Measurements from ENCODE around the gene PRDM1.
A peak's percentile ranks its signal among the peaks of the same experiment; 100 is the strongest.
"Not testable (repeated sequence)": the region's sequence is repeated elsewhere in the genome, so short reads cannot be mapped to it uniquely, and the experiment has no call there.

PRDM1 gene

GRCh38 chr6:106142876-106143431 lies 56.8 kb downstream of the PRDM1 start:
- DNase-seq, result no peak

- no peak for DNase-seq
These were observed 57.5 kb downstream of the PRDM1 start for GRCh38 chr6:106143665-106144064.

- no peak for DNase-seq
These were observed 59.0 kb downstream of the PRDM1 start for GRCh38 chr6:106145144-106145543.

- DNase-seq, result no peak
These were observed 59.6 kb downstream of the PRDM1 start for GRCh38 chr6:106145741-106146227.

- DNase-seq, result no peak
These were observed 60.8 kb downstream of the PRDM1 start for GRCh38 chr6:106146852-106147351.

- DNase-seq, result no peak
These were observed 61.3 kb downstream of the PRDM1 start for GRCh38 chr6:106147476-106147875.

GRCh38 chr6:106149472-106150069 lies 63.4 kb downstream of the PRDM1 start:
- peak; percentile 19 to 37 for DNase-seq

- DNase-seq, result not testable (repeated sequence)
These were observed 66.3 kb downstream of the PRDM1 start for GRCh38 chr6:106152476-106152875.

GRCh38 chr6:106152952-106153351 lies 66.8 kb downstream of the PRDM1 start:
- no peak for DNase-seq

GRCh38 chr6:106154326-106154725 lies 68.2 kb downstream of the PRDM1 start:
- DNase-seq, result no peak

- DNase-seq, result no peak
These were observed 69.2 kb downstream of the PRDM1 start for GRCh38 chr6:106155219-106155830.

GRCh38 chr6:106156413-106156812 lies 70.3 kb downstream of the PRDM1 start:
- DNase-seq, result no peak

- DNase-seq, result no peak
These were observed 70.7 kb downstream of the PRDM1 start for GRCh38 chr6:106156863-106157262.

GRCh38 chr6:106158816-106159215 lies 72.7 kb downstream of the PRDM1 start:
- DNase-seq, result no peak
